SK-N-MC (cell line): ENCODE data around the gene ZNF586.
"Not testable (repeated sequence)": the region's sequence is repeated elsewhere in the genome, so short reads cannot be mapped to it uniquely, and the experiment has no call there.

Experiments used
- EZH2 ChIP-seq: fragments of 200-600 bp; sonication (generic); IDR thresholded peaks from one replicate; pipeline ENCODE4 v1.6.1; 2017; ENCODE audit warnings: antibody characterized with exemption
- POLR2AphosphoS5 ChIP-seq: IDR thresholded peaks from 2 replicates; pipeline ENCODE4 v1.6.1; 2012; ENCODE audit warnings: mild to moderate bottlenecking, low read depth, low read length, borderline replicate concordance

- TF ChIP-seq EZH2, POLR2AphosphoS5: not testable (repeated sequence)
Observed at GRCh38 chr19:57821095-57821494, 51.6 kb downstream of the ZNF586 start.
